SK-N-MC (cell line): ENCODE measurements around the gene PARD3.

ENCODE experiments used
- EZH2 ChIP-seq: fragments of 200-600 bp; sonication (generic); IDR thresholded peaks from one replicate; pipeline ENCODE4 v1.6.1; 2017; ENCODE audit warnings: antibody characterized with exemption
- POLR2AphosphoS5 ChIP-seq: IDR thresholded peaks from 2 replicates; pipeline ENCODE4 v1.6.1; 2012; ENCODE audit warnings: mild to moderate bottlenecking, low read depth, low read length, borderline replicate concordance

GRCh38 chr10:34141032-34141680, 673.9 kb downstream of the PARD3 start:
- TF ChIP-seq EZH2 (no peak), POLR2AphosphoS5 (no peak)
